Pancreas (tissue), 10 donors: ENCODE measurements around the gene HTR3D. TPM values are rescaled to one million over a fixed set of nuclear protein-coding genes. Genes with fewer than 3 reads are reported as not detected.

Experiments used
- ATAC-seq, 4 donors: fragments of 200-7000 bp; cut with Tn5 transposase; one replicate each; pipeline versions ENCODE4 v1.8.0 to v1.9.1; 2020; ENCODE audit warnings: mild to moderate bottlenecking in 4 of 4, moderate library complexity in 4 of 4
- DNase-seq, 6 donors: peaks; one replicate each; pipeline ENCODE4 v3.0.0-alpha.2; 2020
- FAIRE-seq: peaks from 2 replicates; lab custom pipeline; 2012; peaks lifted over from hg19 to GRCh38; lab: Jason Lieb, UNC
- H3K27ac ChIP-seq, 4 donors: fragments of 200-600 bp; sonication (generic); 1 replicate in 3 of 4; 2 replicates in 1 of 4; pipeline versions ENCODE4 v1.5.0 to v1.8.0; 2020
- H3K27me3 ChIP-seq, 4 donors: fragments of 200-600 bp; one replicate each; pipeline ENCODE4 v1.8.0; 2021
- H3K36me3 ChIP-seq, 3 donors: fragments of 200-600 bp; sonication (generic) in 1 of 3; one replicate each; pipeline versions ENCODE4 v1.5.0 to v1.8.0; 2020 to 2021
- H3K4me1 ChIP-seq, 3 donors: fragments of 200-600 bp; one replicate each; pipeline ENCODE4 v1.8.0; 2021
- H3K4me3 ChIP-seq, 4 donors: fragments of 200-600 bp; sonication (generic) in 2 of 4; one replicate each; pipeline versions ENCODE4 v1.5.0 to v1.8.0; 2020 to 2021
- H3K9me3 ChIP-seq, 4 donors: fragments of 200-600 bp; one replicate each; pipeline ENCODE4 v1.8.0; 2021
- WGBS, 2 donors: extraction: QIAGEN DNeasy Blood & Tissue Kit; methylation state at CpG; one replicate each; pipeline ENCODE4 v1.1.7; 2013; 5-methylcytosine and 5-hydroxymethylcytosine counted together
- intact Hi-C, 3 donors: fragments of 100-400 bp; cut with DNase I; formaldehyde crosslinking; loops; one replicate each; pipeline versions ENCODE4 v1.11.1 to v1.14.2; 2022
- polyA plus RNA-seq, 2 donors: library from polyadenylated mRNA; stranded (reverse); fragments of 200-250 nt; gene quantifications; one replicate each; pipeline ENCODE4 v1.2.3, GENCODE V29; 2013
- total RNA-seq, 6 donors: library from RNA; stranded (reverse); fragmentation: NEBNext Ultra II Directional in 4 of 6; extraction: Animal tissue kit (Norgen Biotek cat#: 25700) in 4 of 6; gene quantifications; one replicate each; pipeline versions ENCODE4 v1.2.1 to v1.2.4, GENCODE V29; 2021 to 2023
- TF ChIP-seq, protein P1 (sequence below), 4 donors: fragments of 200-600 bp; sonication (generic) in 3 of 4; IDR thresholded peaks; one replicate each; pipeline versions ENCODE4 v1.5.0 to v1.8.0; 2021; ENCODE audit warnings: antibody characterized with exemption in 4 of 4
- donor health status: healthy with polysubstance abuse.
- donor health status: DM: no; HTN: no; CAD: no; lungs with moderate emphysema.
- donor health status: DM: no; HTN: no; CAD: no.
- donor health status: control.
- donor health status: control.
- donor health status: Bipolar disorder and iron deficiency.
- donor health status: DM: yes; HTN: yes; CAD: no.
- donor health status: DM: no; HTN: no; CAD: no.
- donor health status: DM: no; HTN: no; CAD: no.
- donor health status: DM: yes; HTN: yes; CAD: no.

Gene HTR3D
- total and polyA plus RNA-seq, 8 donors = not detected

DNA sequence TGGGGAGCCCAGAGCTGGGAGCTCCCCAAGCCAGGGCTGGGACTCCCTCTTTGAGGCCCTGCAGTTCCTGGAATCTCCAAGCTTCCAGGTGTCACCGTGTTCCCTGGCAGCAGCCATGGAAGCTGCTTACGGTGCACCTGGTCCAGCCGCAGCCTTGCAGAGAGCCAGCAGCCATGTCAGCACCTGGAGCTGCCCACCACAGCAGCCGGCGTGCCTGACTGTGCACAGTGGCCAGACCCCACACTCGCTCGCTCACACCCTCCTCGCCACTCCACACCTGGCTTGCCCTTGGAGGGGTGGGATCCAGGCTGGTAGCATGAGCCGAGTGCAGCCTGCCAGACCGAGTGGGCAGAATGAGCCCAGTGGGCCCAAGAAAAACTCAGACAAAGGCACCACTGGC is 50.5 kb downstream of the HTR3D start:
- intact Hi-C loops = no loop called here
- Histone ChIP-seq H3K27me3 (no peaks in the 10 kb centered on the region), H3K4me1 (no peaks in the 10 kb centered on the region), H3K9me3 (no peaks in the 10 kb centered on the region), H3K27ac (no peak overlapping the region), H3K36me3 (no peaks in the 10 kb centered on the region), H3K4me3 (no peak overlapping the region)
- no peak for ATAC-seq
- TF ChIP-seq, protein P1, sequence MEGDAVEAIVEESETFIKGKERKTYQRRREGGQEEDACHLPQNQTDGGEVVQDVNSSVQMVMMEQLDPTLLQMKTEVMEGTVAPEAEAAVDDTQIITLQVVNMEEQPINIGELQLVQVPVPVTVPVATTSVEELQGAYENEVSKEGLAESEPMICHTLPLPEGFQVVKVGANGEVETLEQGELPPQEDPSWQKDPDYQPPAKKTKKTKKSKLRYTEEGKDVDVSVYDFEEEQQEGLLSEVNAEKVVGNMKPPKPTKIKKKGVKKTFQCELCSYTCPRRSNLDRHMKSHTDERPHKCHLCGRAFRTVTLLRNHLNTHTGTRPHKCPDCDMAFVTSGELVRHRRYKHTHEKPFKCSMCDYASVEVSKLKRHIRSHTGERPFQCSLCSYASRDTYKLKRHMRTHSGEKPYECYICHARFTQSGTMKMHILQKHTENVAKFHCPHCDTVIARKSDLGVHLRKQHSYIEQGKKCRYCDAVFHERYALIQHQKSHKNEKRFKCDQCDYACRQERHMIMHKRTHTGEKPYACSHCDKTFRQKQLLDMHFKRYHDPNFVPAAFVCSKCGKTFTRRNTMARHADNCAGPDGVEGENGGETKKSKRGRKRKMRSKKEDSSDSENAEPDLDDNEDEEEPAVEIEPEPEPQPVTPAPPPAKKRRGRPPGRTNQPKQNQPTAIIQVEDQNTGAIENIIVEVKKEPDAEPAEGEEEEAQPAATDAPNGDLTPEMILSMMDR (IDR thresholded peaks at IDR 0.05) = no peak
- no peak for FAIRE-seq
- WGBS, 2 donors = 78 to 83% methylated on average over 10 of the region's 10 CpGs
- DNase-seq = no peak

DNA sequence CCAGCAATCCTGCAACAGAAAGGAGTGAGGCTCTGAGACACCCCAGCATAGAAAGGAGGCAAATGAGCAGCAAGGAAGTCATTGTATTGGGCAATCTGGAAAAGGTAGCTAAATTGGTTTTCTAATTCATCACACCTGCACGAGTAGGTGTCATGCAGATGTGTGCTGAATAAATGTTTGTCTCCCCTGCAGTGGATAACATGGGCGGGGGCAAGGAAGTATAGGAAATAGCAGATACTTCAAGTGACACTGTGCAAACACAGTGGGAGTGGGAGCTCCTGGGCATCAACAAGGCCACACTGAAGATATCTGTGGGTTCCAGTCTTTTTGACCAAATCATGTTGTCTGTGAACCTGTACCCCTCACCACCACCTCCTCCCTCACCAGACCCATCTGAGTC is 50.9 kb downstream of the HTR3D start:
- FAIRE-seq (no peak), DNase-seq (no peak), ATAC-seq (no peak)
- no peak overlapping the region for H3K4me3 ChIP-seq
- 48 to 53% methylated on average over 2 of the region's 2 CpGs for WGBS, 2 donors
- no peaks in the 10 kb centered on the region for H3K4me1 ChIP-seq
- intact Hi-C loops = no loop called here
- H3K36me3 ChIP-seq = no peaks in the 10 kb centered on the region
- no peak overlapping the region for H3K27ac ChIP-seq
- no peaks in the 10 kb centered on the region for H3K27me3 ChIP-seq
- TF ChIP-seq, protein P1 (IDR thresholded peaks at IDR 0.05) = no peak
- no peaks in the 10 kb centered on the region for H3K9me3 ChIP-seq

DNA sequence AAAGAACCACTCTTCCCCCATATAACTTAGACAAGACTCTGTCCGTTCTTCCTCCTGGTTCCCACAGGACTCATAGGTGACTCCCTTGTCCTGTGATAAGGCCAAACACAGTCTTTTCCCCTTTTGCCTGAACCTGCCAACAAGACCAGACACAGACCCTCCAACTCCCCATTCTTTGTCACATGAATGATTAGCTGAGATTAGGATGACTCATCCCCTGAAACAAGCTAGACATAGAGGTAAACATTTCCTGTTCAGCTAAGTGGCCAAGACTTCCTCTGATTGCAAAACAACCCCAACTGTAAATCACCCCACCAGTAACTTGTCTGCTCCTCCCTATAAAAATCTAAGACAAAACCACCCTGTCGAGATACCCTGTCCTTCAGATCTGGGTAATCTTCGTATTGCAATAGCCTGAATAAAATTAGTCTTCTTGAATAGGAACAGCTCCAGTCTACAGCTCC is 53.9 kb downstream of the HTR3D start:
- no peaks in the 10 kb centered on the region for H3K4me1 ChIP-seq
- no peaks in the 10 kb centered on the region for H3K36me3 ChIP-seq
- ATAC-seq (no peak), DNase-seq (no peak), FAIRE-seq (no peak)
- intact Hi-C loops = no loop called here
- H3K4me3 ChIP-seq = no peak overlapping the region
- no peak overlapping the region for H3K27ac ChIP-seq
- TF ChIP-seq, protein P1 (IDR thresholded peaks at IDR 0.05) = no peak
- WGBS, 2 donors = 52 to 72% methylated on average over 3 of the region's 3 CpGs
- H3K9me3 ChIP-seq = no peaks in the 10 kb centered on the region
- no peaks in the 10 kb centered on the region for H3K27me3 ChIP-seq

Other genes with a start within 250 kb of the HTR3D start
- gene MAP6D1, start 206.2 kb upstream of the HTR3D start, total RNA-seq = 1 to 10 TPM; 2.5 to 6.3 (median 3.7) TPM
- gene MAP6D1, start 206.2 kb upstream of the HTR3D start, polyA plus RNA-seq = 1 to 10 TPM; 1.4 to 2.7 TPM
- 10 to 100 TPM; 26.4 to 42.9 (median 33.6) TPM for gene PARL, start 146.9 kb upstream of the HTR3D start, total RNA-seq
- 10 to 100 TPM; 65.6 to 65.8 TPM for gene PARL, start 146.9 kb upstream of the HTR3D start, polyA plus RNA-seq
- 10 to 100 TPM in 1 of 6 donors, 1 to 10 TPM in 5; 2.8 to 25.2 (median 7.1) TPM for gene ABCC5, start 13.9 kb upstream of the HTR3D start, total RNA-seq
- 10 to 100 TPM; 12.9 to 25.9 TPM for gene ABCC5, start 13.9 kb upstream of the HTR3D start, polyA plus RNA-seq
- not detected for gene HTR3C, start 21.3 kb downstream of the HTR3D start, total RNA-seq
- gene HTR3C, start 21.3 kb downstream of the HTR3D start, polyA plus RNA-seq = under 1 TPM in 1 of 2 donors, not detected in 1; 0.09 TPM
- under 1 TPM in 1 of 6 donors, not detected in 5; 0.41 TPM for gene HTR3E, start 65.3 kb downstream of the HTR3D start, total RNA-seq
- not detected for gene HTR3E, start 65.3 kb downstream of the HTR3D start, polyA plus RNA-seq
- 10 to 100 TPM; 12.4 to 23.6 (median 17.1) TPM for gene EIF2B5, start 103.6 kb downstream of the HTR3D start, total RNA-seq
- gene EIF2B5, start 103.6 kb downstream of the HTR3D start, polyA plus RNA-seq = 10 to 100 TPM; 32.1 to 53.3 TPM
- 10 to 100 TPM; 31.0 to 44.9 (median 35.1) TPM for gene DVL3, start 123.6 kb downstream of the HTR3D start, total RNA-seq
- 10 to 100 TPM; 47.5 to 53.8 TPM for gene DVL3, start 123.6 kb downstream of the HTR3D start, polyA plus RNA-seq
- gene AP2M1, start 143.1 kb downstream of the HTR3D start, total RNA-seq = 100 to 1,000 TPM in 1 of 6 donors, 10 to 100 TPM in 5; 67.8 to 136 (median 81.8) TPM
- 100 to 1,000 TPM in 1 of 2 donors, 10 to 100 TPM in 1; 69.3 to 113 TPM for gene AP2M1, start 143.1 kb downstream of the HTR3D start, polyA plus RNA-seq
- 10 to 100 TPM; 31.7 to 49.4 (median 37.7) TPM for gene ABCF3, start 154.5 kb downstream of the HTR3D start, total RNA-seq
- 10 to 100 TPM; 79.7 to 92.1 TPM for gene ABCF3, start 154.5 kb downstream of the HTR3D start, polyA plus RNA-seq
- 1 to 10 TPM; 1.2 to 7.9 (median 4.5) TPM for gene VWA5B2, start 197.8 kb downstream of the HTR3D start, total RNA-seq
- gene VWA5B2, start 197.8 kb downstream of the HTR3D start, polyA plus RNA-seq = 100 to 1,000 TPM in 1 of 2 donors, 10 to 100 TPM in 1; 30.3 to 105 TPM
- 10 to 100 TPM; 14.1 to 25.7 (median 21.7) TPM for gene ALG3, start 217.2 kb downstream of the HTR3D start, total RNA-seq
- gene ALG3, start 217.2 kb downstream of the HTR3D start, polyA plus RNA-seq = 10 to 100 TPM; 26.2 to 26.5 TPM
- 1 to 10 TPM; 1.9 to 5.3 (median 3.1) TPM for gene EEF1AKMT4, start 217.9 kb downstream of the HTR3D start, total RNA-seq
- 1 to 10 TPM; 1.8 to 3.1 TPM for gene EEF1AKMT4, start 217.9 kb downstream of the HTR3D start, polyA plus RNA-seq
- 10 to 100 TPM in 5 of 6 donors, 1 to 10 TPM in 1; 7.5 to 33.7 (median 19.4) TPM for gene CAMK2N2, start 229.8 kb downstream of the HTR3D start, total RNA-seq
- gene CAMK2N2, start 229.8 kb downstream of the HTR3D start, polyA plus RNA-seq = 10 to 100 TPM; 13.8 to 14.8 TPM
- gene ECE2, start 244.3 kb downstream of the HTR3D start, total RNA-seq = 10 to 100 TPM in 1 of 6 donors, 1 to 10 TPM in 5; 6.3 to 12.1 (median 8.8) TPM
- gene ECE2, start 244.3 kb downstream of the HTR3D start, polyA plus RNA-seq = 10 to 100 TPM in 1 of 2 donors, 1 to 10 TPM in 1; 7.7 to 25.4 TPM